Right ventricle myocardium inferior (tissue), 1 donor: ENCODE data around the gene BOLA1. TPM values are rescaled to one million over a fixed set of nuclear protein-coding genes. Genes with fewer than 3 reads are reported as not detected.
"Not testable (repeated sequence)": the region's sequence is repeated elsewhere in the genome, so short reads cannot be mapped to it uniquely, and the experiment has no call there.

ENCODE experiments used
- ATAC-seq: fragments of 200-7000 bp; cut with Tn5 transposase; one replicate; pipeline ENCODE4 v1.9.1; 2020; ENCODE audit warnings: mild to moderate bottlenecking, moderate library complexity
- DNase-seq: peaks from one replicate; pipeline ENCODE4 v3.0.0; 2021; ENCODE audit errors: missing footprints
- intact Hi-C: fragments of 100-400 bp; cut with DNase I; formaldehyde crosslinking; loops from one replicate; pipeline ENCODE4 v1.11.0; 2022
- total RNA-seq: library from RNA; stranded (reverse); fragmentation: NEBNext Ultra II Directional; extraction: Animal tissue kit (Norgen Biotek cat#: 25700); gene quantifications from one replicate; pipeline ENCODE4 v1.2.1, GENCODE V29; 2021
- donor health status: DM: no; HTN: yes; CAD: no; lungs with severe emphysema.

BOLA1 gene
- total RNA-seq, 1 donor from 2014 or later = 15.3 TPM

DNA sequence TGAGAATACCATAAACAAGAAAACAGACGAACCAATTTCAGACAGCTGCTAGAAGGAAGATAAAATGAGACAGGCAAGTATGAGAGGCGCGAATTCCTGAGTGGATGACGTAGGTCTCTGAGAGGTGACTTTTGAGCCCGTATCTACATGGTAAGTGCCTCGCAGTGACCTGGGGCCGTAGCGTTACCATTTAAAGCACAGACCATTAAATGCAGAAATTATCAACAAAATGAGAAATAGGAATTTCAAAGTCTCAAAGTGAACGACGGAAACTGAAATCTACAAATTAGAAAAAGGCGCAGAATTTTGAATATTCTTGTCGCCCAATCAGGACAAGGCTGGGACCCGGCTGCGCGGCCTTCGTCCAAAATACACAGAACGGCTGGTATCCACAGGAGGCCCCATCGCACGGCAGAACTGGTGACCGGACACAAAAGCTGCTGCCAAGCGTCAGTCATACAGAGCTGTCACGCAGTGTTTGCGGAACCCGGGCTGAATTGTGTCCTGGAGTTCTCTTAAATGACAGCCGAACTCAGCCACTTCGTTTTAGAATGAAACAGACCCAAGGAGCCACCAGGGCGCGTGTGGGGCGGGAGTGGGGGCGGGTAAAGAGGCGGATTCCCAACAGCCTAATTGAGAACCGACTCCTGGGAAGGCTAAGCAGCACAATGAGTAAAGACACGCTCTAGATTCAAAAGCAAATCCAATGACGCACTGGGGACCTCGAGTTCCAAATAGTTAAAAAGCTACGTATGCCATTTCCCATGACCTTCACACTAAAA lies 13.8 kb upstream of the BOLA1 start:
- ATAC-seq (peak; percentile 67), DNase-seq (peak; percentile 95)
- intact Hi-C loops = no loop called here

DNA sequence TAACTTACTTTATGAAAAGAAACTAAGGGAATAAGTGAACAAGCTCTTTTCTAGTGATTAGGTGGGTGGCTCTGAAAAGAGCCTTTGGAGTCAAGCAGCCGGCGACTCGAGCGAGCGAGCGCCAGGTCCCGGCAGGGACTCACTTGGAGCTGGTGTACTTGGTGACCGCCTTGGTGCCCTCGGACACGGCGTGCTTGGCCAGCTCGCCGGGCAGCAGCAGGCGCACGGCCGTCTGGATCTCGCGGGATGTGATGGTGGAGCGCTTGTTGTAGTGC lies 13.3 kb upstream of the BOLA1 start:
- peak; percentile 69 for DNase-seq
- intact Hi-C loops, ATAC-seq: not testable (repeated sequence)

DNA sequence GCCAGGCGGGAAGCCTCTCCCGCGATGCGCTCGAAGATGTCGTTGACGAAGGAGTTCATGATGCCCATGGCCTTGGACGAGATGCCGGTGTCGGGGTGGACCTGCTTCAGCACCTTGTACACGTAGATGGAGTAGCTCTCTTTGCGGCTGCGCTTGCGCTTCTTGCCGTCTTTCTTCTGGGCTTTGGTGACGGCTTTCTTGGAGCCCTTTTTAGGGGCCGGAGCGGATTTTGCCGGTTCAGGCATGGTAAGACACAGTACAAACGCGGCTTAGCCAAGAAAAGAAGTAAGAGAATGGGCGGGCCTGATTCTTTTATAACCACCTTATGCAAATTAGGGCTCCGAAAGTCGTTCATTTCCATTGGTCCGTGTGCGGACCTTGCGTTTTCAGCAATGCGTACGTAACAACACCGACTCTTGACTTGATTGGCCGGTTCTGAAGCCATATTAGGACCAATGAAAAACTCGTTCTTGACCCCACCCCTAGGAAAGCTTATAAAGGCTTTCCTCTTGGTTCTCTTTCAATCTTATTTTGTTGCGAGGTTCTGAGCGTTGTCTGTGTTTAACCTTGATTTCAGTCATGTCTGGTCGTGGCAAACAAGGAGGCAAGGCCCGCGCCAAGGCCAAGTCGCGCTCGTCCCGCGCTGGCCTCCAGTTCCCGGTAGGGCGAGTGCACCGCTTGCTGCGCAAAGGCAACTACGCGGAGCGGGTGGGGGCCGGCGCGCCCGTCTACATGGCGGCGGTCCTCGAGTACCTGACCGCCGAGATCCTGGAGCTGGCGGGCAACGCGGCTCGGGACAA lies 12.8 kb upstream of the BOLA1 start:
- ATAC-seq (peak; percentile 89), DNase-seq (peak; percentile 87)
- intact Hi-C loops = no loop called here

DNA sequence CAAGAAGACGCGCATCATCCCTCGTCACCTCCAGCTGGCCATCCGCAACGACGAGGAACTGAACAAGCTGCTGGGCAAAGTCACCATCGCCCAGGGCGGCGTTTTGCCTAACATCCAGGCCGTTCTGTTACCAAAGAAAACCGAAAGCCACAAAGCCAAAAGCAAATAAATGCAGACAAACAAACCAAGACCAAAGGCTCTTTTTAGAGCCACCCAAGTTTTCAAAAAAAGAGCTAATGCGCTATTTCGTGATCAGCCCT lies 12.2 kb upstream of the BOLA1 start:
- ATAC-seq, DNase-seq, intact Hi-C loops: not testable (repeated sequence)

DNA sequence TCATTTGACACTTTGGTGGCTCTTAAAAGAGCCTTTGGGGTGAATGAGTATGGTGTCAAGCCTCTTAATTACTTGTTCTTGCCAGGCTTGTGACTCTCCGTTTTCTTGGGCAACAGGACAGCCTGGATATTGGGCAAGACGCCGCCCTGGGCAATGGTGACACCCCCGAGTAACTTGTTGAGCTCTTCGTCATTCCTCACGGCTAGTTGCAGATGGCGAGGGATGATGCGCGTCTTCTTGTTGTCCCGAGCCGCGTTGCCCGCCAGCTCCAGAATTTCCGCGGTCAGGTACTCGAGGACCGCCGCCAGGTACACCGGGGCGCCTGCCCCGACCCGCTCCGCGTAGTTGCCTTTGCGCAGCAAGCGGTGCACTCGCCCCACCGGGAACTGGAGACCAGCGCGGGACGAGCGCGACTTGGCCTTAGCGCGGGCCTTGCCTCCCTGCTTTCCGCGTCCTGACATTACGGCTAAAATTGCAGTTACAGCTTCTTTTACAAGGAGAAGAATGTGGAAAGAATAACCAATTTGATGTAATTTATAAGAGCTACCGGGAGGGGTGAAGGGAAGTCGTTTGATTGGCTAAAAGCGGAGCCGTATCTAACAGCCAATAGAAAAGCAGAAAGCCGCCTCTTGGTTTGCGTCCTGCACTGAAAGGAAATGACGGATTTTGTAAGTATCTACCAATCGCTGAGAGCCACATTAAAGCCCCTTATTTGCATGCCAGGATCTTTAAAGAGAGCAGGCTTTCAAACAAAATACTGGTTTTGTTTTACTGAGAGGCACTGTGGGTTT lies 11.7 kb upstream of the BOLA1 start:
- DNase-seq (peak; percentile 86), ATAC-seq (peak; percentile 80)
- intact Hi-C loops = loop anchor here (1.0 kb wide), 1 partner anchor 41 kb away; no protein-coding TSS in a partner anchor

DNA sequence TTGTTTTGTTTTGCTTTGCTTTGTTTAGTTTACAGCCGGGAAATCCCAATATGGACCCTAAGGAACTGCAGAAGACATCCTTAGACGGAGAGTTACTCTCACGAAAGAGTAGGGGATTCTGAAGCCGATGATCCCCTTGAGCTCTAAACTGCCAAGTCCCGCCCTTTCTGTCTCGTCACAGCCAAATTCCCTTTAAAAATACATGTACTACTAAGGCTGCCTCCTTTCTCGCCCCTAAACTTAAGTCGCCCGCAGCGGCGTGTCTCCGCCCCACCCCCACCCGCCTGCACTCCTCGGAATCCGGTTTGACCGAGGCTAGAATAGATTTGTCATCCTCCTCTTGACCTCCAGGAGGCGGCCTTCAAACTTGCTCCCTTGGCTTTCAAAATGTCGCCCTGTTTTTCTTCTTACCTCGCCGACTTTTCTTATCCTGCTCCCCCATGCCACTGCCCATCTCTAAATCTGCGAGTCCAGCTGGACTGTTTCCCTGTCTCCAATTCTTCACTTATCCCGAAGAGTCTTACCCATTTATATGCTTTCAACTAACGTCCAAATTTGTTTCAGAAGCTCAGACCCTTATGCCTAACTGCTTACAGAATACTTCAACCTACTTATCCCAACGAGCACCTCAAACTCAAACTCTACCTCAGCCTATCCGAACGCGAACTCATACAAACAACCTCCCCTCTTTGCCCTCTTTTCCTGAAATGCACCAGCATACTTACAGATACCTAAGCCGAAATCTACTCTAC lies 10.9 kb upstream of the BOLA1 start:
- intact Hi-C loops = loop anchor here (1.0 kb wide), 1 partner anchor 40 kb away; no protein-coding TSS in a partner anchor
- ATAC-seq (peak; percentile 46), DNase-seq (peak; percentile 79)

DNA sequence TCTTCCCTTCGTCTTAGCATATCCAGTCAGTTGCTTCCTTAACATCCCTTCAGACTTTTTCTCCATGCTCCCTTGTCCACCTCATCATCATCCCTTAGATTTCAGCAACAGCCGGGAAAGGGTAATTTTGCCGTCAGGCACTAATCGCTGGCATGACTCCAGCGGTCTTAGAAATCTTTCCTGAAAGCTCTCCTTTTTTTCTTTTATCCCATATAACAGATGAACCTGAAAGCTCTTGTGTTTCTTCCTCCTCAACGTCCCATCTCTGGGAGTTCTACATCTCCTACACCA lies 10.4 kb upstream of the BOLA1 start:
- ATAC-seq = no peak
- DNase-seq = no peak
- intact Hi-C loops = loop anchor here (1.0 kb wide), 1 partner anchor 39 kb away; no protein-coding TSS in a partner anchor

DNA sequence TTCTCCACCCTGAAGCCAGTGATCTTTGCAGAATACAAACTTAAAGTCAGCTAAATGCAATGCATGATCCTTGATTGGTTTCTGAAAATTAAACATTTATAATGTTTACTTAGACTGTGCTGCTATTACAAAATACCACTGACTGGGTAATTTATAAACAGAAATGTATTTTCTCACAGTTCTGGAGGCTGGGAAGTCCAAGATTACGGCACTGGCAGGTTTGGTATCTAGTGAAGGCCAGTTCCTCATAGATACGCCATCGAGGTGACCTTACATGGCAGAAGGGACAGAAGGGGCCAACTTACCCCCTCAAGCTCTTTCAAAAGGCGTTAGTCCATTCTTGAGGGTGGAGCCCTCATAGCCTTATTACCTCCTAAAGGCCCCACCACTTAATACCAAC lies 2.8 kb upstream of the BOLA1 start:
- intact Hi-C loops = no loop called here
- ATAC-seq (no peak), DNase-seq (no peak)

DNA sequence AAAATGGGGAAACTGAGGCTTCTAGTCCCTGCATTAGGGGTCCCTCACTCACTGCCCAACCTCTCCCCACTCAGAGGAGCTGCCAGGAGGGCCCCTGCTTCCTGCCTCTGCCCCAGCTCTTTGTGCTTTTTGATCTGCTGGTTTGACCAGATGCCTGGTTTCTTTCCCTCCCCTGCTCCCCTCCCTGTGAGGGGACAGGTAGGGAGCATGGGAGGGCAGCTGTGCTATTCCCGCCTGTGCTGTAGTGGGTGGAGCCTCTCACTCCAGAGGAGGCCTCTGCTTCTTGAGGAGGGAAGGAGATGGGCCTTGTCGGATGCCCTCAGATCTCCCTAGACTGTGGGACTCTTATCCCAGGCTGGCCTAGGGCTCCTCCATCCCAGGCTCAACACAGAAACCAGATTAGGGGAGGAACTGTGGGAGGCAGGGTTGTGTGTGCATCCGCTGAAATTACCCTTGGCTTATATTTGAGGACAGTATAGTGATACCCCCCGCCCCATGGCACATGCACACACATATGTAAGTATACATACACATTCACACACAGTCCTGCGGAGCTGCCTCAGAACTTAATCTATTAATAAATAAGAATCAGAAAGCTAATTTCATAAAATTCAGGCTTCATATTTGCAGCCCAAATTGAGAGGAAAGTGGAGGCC lies 4.6 kb downstream of the BOLA1 start:
- DNase-seq (no peak), ATAC-seq (no peak)
- intact Hi-C loops = no loop called here

DNA sequence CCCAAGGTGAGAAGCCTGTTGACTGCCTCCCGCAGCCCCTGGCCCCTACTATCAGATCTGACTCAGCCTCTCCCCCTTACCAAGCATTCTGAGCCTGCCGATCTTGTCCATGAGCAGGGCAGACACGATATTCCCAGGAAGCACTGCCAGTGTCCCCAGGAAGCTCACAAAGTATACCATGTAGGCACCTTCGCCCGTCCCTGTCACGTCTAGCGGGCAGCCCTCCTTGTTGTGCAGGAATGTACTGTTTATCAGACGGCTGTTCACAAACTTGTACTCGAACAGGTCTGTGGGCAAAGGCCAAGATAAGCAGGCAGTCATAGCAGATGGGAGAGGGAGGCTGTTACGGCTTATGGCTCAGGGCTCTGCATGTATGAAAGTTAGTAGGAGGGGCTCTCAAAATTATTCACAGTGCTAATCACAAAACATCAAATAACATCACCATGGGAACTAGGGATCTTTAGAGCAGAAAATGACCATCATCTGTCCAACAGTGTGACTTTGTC lies 7.3 kb downstream of the BOLA1 start:
- intact Hi-C loops = no loop called here
- ATAC-seq = no peak
- no peak for DNase-seq

DNA sequence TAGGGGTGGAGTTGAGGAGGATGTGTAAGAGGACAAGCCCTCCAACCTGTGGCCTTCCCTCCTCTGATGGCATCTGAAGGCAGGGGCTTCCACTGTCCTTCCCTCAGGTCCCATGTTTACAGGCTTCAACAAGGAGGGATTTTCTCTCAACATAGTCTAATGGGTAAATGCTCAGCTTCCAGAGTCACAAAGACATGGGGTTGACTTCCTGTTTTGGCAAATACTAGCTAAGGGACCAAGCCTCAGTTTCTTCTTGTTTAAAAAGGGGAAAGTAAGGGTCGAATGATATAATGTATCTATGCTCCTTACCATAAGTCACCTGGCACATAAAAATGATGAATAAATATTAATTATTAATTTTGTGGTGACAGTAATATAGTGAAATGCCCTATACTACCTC lies 15.2 kb downstream of the BOLA1 start:
- intact Hi-C loops = no loop called here
- DNase-seq (no peak), ATAC-seq (no peak)

DNA sequence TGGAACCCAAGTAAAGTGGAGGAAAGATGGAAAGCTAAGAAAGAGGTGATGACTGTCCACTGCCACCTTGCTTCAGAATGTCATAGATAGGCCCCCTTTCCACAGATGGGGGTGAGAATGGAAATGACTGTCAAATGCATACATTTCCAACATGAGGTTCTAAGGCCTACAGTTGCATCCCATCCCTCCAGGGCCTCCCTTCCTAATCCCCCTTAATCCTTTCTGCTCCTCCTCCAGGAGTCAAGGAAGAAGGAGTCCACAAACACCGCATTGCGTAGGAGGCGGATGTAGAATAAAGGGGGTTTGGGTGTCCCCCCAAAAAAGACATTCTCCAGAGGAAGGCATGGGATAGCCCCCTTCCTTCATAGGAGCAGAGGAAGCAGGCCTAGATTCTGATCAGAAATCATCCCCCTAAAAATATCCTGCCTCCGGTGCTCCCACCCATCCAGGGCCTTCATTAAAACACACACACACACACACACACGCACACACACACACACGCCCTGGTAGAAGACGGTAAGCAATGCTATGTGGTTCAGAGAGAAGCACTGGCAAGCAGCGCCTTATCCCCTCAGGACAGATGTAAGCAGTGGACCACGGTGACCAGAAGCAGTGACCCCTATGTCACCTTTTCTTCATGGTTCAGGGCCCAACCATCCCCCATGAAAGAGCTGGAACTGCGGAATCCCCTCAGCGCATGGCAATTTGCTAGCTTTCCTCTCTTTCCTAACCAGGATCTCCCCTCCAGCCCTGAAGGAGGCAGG lies 16.2 kb downstream of the BOLA1 start:
- ATAC-seq (no peak), DNase-seq (no peak)
- intact Hi-C loops = no loop called here

DNA sequence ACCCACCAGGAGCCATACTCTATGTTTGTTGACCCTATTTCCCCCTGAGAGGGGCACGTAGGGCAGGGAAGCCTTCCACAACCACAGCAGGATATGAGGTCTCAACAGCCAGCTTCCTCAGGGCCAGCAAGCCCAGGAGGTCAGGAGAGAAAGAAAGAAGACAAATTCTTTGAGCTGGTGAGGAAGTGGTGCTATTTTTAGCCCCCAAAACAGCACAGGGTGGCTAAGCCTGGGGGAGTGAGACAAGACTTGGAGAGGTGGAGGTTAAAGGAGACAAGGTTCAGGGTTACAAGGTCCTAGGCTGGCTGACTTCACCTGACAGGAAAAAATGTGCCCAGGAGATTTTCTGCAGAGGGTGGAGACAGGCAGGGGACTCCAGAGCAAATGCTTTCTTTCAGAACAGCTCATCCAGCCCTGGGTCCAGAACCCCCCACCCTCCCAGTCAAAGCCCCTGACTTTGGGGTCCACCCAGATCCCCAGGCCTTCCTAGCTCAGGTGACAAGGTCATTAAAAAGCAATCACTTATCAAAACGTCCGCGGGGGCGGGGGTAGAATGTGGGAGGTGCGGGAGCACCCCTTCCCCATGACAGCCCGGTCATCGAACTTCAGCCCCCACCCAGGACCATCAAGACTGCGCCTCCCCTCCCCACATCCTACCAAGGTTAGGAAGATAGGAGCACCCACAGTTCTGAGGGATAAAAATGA lies 17.0 kb downstream of the BOLA1 start:
- intact Hi-C loops = no loop called here
- DNase-seq (no peak), ATAC-seq (no peak)

DNA sequence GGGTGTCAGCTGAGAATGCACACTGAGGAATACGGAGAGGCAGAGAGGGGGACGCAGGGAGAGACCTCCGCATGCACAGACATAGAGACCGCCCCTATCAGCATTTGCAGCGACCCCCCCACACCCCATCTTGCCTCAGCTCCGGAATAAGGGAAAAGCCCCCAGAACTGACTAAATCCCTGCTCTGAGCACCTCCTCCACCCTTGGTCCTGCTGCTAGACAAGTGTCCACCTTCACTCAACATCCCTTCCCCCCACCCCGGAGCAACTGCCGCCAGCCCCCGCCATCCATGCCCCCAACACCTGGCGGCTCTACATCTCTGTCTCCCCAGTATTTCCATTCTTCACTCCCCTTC lies 17.5 kb downstream of the BOLA1 start:
- DNase-seq = no peak
- no peak for ATAC-seq
- intact Hi-C loops = no loop called here

DNA sequence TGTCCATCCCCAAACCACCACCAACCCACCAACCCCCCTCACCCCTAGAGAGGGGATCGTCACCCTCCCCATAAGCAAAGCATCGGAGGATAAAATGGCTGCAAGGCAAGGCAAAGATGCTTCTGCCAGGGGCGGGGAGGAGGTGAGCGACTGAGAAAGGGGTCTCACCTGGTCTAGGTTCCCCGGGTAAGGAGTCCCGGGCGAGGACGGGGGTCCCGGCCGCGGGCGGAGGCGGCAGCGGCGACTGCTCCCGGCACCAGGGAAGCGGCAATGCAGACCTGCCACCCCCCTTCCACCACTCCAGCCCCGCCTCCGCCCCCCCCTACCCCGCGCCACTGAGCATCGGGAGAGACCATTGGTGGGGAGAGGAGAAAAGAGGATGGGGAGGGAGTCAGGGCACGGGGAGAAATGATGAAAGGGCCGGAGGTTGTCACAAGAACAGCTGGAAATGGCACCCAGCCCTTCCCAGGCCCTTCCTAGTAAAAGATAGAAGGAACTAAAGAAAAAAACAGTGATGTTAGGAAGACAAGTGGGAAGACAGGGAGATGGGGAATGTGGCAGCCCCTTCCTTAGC lies 18.3 kb downstream of the BOLA1 start, which contains the start of gene SV2A:
Gene SV2A (minus strand): TSS at position 274 of the 574 bp plus-strand sequence. CDS start 4,004 bp downstream, outside the sequence.
- DNase-seq = no peak
- ATAC-seq = peak; percentile 43
- intact Hi-C loops = no loop called here

DNA sequence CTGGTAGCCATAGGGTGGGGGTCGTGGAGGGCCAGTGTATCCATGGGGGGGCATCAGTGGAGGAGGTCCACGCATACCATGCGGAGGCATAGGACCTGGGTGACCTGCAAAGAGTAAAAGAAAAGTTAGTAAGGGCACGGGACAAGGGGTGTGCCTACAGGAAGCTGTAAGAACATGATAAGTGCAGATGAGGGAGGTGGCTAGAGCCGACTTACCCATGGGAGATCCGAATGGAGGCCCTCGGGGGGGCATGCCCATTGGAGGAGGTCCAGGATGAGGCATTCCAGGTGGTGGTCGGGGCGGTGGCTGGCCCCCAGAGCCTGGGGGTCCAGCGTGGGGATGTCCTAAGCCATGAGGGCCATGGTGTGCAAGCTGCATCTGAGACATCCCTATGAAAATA lies 24.3 kb downstream of the BOLA1 start:
- intact Hi-C loops = no loop called here
- no peak for DNase-seq

DNA sequence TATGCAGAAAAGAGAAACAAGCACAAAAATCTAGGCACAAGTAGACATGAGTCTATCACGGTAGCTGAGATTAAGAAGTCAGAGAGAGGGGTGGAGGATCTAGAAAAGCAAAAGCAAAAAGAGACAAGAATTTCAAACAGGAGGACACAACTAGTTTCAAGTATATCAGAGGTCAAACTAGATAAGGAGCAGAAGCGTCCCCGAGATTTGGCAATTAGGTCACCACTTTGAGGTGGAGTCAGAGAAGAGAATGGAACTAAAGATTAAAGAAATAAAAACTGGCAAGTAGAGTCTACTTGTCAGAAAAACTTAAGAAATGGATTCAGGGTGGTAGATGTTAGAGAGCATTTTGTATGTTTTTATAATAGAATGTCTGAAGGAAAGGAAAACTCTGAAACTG lies 26.0 kb downstream of the BOLA1 start:
- ATAC-seq (no peak), DNase-seq (no peak)
- intact Hi-C loops = no loop called here

More for the DNA sequence above, 24.3 kb downstream of the BOLA1 start:
- no peak for ATAC-seq
